ENCODE results near the gene DIP2C. TPM values are rescaled to one million over a fixed set of nuclear protein-coding genes. Genes with fewer than 3 reads are reported as not detected.
"Not testable (repeated sequence)": the region's sequence is repeated elsewhere in the genome, so short reads cannot be mapped to it uniquely, and the experiment has no call there.

Gene DIP2C
- total and polyA plus RNA-seq, 2 donors, result 21.0 to 24.3 TPM

DNA sequence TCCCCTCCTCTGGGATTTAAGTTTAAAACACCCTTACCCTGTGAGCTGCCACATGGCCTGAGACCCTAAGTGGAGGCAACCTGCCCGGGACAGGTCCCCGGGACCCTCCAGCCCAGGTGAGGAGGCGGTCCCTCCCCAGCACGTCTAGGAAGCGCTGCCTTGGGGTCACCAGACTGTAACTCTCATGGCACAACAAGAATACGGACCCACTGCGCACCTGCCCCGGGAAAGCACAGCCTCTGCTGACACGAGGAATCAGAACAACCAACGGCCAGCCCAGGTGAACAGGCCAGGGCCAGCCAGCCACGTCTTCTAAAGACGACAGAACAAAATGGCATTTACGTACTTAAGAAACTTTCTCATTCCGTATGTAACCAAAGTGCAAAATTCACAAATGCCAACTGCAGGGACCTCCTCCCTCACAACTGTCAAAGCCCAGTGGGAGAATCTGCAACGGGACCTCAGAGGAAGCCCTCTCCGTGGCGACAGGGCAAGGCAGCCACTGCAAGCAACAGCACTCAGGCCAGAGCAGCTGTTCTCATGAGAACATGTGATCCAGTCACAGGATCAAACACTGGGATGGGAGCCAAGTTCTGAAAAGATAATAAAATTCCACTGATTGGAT, 208.4 kb downstream of the DIP2C start:
- no peak overlapping the region for H3K27ac ChIP-seq (ENCODE audit: low read depth)
- no peak overlapping the region for H3K4me3 ChIP-seq (ENCODE audit: low read depth, low read length)
- H3K36me3 ChIP-seq (ENCODE audit: insufficient read depth), result no peaks in the 10 kb centered on the region
- no peak for DNase-seq (ENCODE audit: extremely low spot score)
- H3K4me1 ChIP-seq (ENCODE audit: insufficient read depth), result no peaks in the 10 kb centered on the region
- WGBS, result 74% methylated on average over 17 of the region's 17 CpGs

DNA sequence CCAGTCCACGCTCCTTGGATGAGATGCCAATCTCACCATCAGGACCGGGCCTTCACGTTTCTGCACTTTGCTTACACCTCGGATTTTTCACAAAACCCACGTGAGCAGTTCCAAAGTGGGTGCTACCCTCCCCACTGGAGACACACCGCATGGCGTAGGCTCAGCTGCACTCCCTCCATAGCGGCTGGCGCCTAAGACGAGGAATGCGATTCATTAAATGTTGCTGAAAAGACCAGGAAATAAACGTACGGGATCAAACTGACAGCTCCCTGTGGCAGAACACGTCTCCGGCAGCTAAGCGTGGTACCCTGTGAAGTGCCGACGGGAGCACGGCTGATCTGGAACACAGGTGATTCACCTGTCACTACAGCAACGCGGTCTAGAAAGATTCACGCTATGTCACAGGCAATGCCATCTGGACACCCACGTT, 209.0 kb downstream of the DIP2C start:
- H3K27ac ChIP-seq (ENCODE audit: low read depth), result no peak overlapping the region
- no peak overlapping the region for H3K4me3 ChIP-seq (ENCODE audit: low read depth, low read length)
- no peak for DNase-seq (ENCODE audit: extremely low spot score)
- WGBS, result 94% methylated on average over 23 of the region's 23 CpGs
- H3K4me1 ChIP-seq (ENCODE audit: insufficient read depth), result no peaks in the 10 kb centered on the region
- no peaks in the 10 kb centered on the region for H3K36me3 ChIP-seq (ENCODE audit: insufficient read depth)

DNA sequence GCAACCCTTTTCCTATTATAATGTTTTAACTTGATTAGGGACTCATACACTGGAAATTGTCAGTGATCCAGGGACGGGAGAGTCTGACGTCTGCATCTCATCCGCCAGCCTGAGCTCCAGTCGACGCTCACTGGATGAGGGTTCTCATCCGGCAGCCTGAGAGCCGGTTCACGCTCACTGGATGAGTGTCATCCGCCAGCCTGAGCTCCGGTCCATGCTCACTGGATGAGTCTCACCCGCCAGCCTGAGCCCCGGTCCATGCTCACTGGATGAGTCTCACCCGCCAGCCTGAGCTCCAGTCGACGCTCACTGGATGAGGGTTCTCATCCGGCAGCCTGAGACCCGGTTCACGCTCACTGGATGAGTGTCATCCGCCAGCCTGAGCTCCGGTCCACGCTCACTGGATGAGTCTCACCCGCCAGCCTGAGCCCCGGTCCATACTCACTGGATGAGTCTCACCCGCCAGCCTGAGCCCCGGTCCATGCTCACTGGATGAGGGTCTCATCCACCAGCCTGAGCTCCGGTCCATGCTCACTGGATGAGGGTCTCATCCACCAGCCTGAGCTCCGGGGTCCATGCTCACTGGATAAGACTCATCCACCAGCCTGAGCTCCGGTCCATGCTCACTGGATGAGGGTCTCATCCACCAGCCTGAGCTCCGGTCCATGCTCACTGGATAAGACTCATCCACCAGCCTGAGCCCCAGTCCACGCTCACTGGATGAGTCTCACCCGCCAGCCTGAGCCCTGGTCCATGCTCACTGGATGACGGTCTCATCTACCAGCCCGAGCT, 209.6 kb downstream of the DIP2C start:
- H3K27ac ChIP-seq (ENCODE audit: low read depth); H3K4me1 ChIP-seq (ENCODE audit: insufficient read depth); H3K36me3 ChIP-seq (ENCODE audit: insufficient read depth); H3K4me3 ChIP-seq (ENCODE audit: low read depth, low read length); DNase-seq (ENCODE audit: extremely low spot score): not testable (repeated sequence)
- WGBS, result 96% methylated on average over 33 of the region's 33 CpGs

DNA sequence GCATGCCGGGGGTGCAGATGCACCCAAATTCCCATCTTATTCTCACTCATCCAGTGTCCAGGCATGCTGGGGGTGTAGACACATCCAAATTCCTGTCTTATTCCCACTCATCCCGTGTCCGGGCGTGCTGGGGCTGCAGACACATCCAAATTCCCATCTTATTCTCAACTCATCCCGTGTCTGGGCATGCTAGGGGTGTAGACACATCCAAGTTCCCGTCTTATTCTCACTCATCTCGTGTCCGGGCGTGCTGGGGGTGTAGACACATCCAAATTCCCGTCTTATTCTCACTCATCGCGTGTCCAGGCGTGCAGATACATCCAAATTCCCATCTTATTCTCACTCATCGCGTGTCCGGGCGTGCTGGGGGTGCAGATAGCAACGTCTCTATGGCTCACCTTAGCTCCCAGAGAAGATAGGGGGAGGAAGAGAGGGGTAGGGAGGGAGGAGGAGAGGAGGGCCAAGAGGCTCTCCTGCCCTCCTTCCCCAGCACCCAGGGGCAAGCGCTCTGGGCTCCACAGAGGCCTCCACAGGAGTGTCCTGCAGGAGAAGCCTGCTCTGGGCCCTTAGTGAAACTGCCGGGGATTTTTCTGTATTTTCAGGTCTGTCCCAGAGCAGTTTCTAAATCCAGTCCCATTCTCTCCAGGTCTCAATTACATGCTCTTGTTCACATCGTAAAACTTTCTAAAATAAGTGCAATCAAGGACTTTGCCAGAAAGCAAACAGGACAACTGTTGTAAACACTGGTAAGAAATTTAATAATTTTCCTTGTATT, 210.8 kb downstream of the DIP2C start:
- Histone ChIP-seq H3K4me1 (ENCODE audit: insufficient read depth) (no peaks in the 10 kb centered on the region), H3K27ac (ENCODE audit: low read depth) (no peak overlapping the region), H3K4me3 (ENCODE audit: low read depth, low read length) (no peak overlapping the region), H3K36me3 (ENCODE audit: insufficient read depth) (no peaks in the 10 kb centered on the region)
- no peak for DNase-seq (ENCODE audit: extremely low spot score)
- WGBS, result 94% methylated on average over 21 of the region's 21 CpGs

DNA sequence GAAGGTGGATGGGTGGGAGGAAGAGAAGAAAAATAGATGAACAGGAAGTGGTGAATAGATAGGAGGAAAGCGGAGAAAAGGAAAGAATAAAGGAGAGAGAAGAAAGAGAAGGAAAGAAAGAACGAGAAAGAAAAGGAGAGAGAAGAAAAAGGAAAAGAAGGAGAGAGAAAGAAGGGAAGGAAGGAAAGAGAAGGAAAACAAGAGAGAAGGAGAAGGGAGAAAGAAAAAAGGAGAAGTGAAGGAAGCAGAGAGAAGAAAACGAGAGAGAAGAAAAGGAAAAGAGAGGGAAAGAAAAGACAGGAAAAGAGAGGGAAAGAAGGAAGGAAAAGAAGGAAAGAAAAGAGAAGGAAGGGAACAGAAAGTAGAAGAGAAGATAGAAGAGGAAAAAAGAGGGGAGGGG, 211.8 kb downstream of the DIP2C start:
- H3K4me3 ChIP-seq (ENCODE audit: low read depth, low read length), result no peak overlapping the region
- H3K36me3 ChIP-seq (ENCODE audit: insufficient read depth), result no peaks in the 10 kb centered on the region
- 95% methylated on average over 3 of the region's 3 CpGs for WGBS
- no peaks in the 10 kb centered on the region for H3K4me1 ChIP-seq (ENCODE audit: insufficient read depth)
- H3K27ac ChIP-seq (ENCODE audit: low read depth), result no peak overlapping the region
- no peak for DNase-seq (ENCODE audit: extremely low spot score)

DNA sequence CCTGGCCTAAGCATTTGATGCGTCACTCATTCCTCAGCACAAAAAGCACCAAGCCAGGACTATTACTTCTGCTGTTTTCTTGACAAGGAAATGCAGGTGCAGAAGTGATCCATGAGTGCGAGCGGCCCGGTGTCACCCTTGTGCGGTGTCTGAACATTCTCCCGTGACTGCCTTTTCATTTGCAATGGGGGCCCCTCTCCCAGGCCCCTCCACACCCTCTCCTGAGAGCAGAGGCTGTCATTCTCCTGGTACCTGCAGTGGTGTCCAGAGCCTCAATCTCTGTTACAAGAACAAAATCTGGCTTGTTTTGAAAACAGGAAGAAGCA, 213.1 kb downstream of the DIP2C start:
- H3K4me1 ChIP-seq (ENCODE audit: insufficient read depth), result no peaks in the 10 kb centered on the region
- H3K36me3 ChIP-seq (ENCODE audit: insufficient read depth), result no peaks in the 10 kb centered on the region
- no peak overlapping the region for H3K27ac ChIP-seq (ENCODE audit: low read depth)
- no peak overlapping the region for H3K4me3 ChIP-seq (ENCODE audit: low read depth, low read length)
- 97% methylated on average over 6 of the region's 6 CpGs for WGBS
- DNase-seq (ENCODE audit: extremely low spot score), result no peak

DNA sequence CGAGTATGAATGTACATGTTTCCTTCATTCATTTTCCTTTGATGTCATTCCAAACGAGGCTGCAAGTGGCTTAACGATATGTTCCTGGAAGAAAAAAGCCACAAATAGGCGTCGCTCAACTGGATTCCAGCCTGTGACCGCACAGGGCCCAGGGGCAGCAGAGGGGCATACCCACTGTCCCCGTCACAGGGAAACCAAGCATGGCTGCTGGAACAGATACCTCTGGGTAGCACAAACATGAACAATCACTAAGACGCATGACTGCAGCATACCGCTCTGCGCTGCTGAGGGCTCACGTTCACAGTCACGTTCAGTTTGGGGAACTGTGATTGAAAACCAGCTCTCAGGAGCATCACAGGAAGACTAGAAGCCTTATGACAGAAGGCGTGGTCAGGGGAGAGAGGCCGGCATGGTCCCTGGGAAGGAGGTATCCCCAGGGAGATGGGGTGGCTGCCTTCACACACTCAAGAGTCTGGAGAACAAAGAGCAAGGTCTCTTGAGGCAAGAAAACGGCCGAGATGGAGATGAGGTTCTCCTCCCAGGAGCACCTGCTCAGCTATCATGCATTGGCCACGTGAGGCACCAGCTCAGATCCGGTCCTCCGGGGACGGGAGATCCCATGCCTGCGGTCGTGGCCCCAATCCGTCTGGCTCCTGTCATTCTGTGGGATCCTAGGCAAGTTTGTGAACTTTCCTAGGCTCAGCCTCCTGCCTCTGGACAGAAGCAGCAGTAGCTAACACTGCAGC, 213.6 kb downstream of the DIP2C start:
- no peak overlapping the region for H3K27ac ChIP-seq (ENCODE audit: low read depth)
- H3K36me3 ChIP-seq (ENCODE audit: insufficient read depth), result no peaks in the 10 kb centered on the region
- H3K4me1 ChIP-seq (ENCODE audit: insufficient read depth), result no peaks in the 10 kb centered on the region
- DNase-seq (ENCODE audit: extremely low spot score), result no peak
- WGBS, result 88% methylated on average over 23 of the region's 23 CpGs
- H3K4me3 ChIP-seq (ENCODE audit: low read depth, low read length), result no peak overlapping the region

DNA sequence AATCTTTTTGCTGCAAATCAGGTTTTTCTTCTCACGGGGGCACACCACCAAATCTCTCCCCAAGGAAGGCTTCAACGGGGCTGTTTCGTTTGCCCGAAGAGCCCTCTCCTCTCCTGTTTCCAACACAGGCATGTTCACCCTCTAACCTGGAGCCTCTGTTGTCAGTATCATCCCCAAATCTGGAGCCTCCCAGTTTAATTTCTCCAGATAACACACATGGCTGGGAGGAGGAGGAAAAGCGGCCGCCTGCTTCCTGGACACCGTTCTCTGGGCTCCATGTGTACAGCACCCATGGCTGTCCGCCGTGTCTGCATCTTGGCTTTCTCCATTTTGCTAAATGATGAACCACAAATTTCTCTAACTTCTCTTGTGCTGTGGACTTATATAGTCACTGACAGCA, 214.5 kb downstream of the DIP2C start:
- H3K36me3 ChIP-seq (ENCODE audit: insufficient read depth), result no peaks in the 10 kb centered on the region
- no peaks in the 10 kb centered on the region for H3K4me1 ChIP-seq (ENCODE audit: insufficient read depth)
- WGBS, result 89% methylated on average over 9 of the region's 9 CpGs
- DNase-seq (ENCODE audit: extremely low spot score), result no peak
- no peak overlapping the region for H3K4me3 ChIP-seq (ENCODE audit: low read depth, low read length)
- H3K27ac ChIP-seq (ENCODE audit: low read depth), result no peak overlapping the region

DNA sequence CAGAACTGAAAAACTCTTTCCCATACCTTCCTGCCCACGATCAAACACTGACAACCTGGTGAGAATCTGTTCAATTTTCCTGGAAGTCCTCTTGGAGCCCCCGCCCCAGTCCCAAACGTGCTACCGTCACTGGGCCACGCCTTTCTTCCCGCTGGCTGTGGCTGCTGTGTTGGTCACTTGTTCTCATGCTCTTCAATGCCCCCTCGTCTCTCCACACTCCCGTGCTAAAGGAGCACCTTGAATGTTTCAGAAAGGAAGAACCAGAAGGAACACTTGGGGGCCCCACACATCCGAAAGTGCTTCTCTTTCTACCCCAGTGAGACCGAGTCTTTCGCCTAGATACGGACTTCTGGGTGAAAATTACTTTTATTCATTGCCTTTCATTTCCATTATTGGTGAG, 215.1 kb downstream of the DIP2C start:
- no peak overlapping the region for H3K4me3 ChIP-seq (ENCODE audit: low read depth, low read length)
- no peak overlapping the region for H3K27ac ChIP-seq (ENCODE audit: low read depth)
- H3K4me1 ChIP-seq (ENCODE audit: insufficient read depth), result no peaks in the 10 kb centered on the region
- DNase-seq (ENCODE audit: extremely low spot score), result no peak
- H3K36me3 ChIP-seq (ENCODE audit: insufficient read depth), result no peaks in the 10 kb centered on the region
- 92% methylated on average over 12 of the region's 12 CpGs for WGBS

DNA sequence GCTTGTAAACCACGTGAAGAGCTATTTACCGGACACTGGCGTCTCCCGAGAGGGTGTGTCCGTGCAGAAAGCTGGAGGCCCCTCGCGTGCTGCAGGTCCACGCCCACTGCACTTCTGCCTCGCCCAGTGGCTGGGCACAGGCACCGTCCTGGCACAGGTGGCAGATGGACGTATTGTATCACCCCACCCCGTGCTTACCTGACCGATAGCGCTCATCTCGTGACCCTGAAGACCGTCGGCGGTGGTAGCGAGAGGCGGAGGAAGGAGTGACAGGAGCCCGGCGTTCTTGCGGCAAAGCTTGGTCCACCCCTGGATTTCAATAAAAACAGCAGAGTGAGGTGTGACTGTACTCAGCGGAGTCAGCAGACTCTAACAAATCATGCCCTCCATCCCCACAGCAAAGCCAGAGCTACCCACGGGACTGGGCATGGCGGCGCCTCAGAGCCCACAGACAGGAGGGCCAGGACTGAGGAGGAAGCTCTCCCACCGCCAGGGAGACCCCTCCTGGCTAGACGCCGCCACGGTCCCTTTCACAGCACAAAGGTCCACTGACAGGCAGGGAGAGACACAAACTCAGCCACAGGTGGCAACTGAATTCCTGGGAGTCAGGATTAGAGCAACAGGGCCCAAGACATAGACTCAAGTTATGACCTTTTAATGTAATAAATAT, 217.1 kb downstream of the DIP2C start:
- 92% methylated on average over 31 of the region's 31 CpGs for WGBS
- Histone ChIP-seq H3K27ac (ENCODE audit: low read depth) (no peak overlapping the region), H3K4me1 (ENCODE audit: insufficient read depth) (no peaks in the 10 kb centered on the region), H3K4me3 (ENCODE audit: low read depth, low read length) (no peak overlapping the region), H3K36me3 (ENCODE audit: insufficient read depth) (no peaks in the 10 kb centered on the region)
- DNase-seq (ENCODE audit: extremely low spot score), result no peak

DNA sequence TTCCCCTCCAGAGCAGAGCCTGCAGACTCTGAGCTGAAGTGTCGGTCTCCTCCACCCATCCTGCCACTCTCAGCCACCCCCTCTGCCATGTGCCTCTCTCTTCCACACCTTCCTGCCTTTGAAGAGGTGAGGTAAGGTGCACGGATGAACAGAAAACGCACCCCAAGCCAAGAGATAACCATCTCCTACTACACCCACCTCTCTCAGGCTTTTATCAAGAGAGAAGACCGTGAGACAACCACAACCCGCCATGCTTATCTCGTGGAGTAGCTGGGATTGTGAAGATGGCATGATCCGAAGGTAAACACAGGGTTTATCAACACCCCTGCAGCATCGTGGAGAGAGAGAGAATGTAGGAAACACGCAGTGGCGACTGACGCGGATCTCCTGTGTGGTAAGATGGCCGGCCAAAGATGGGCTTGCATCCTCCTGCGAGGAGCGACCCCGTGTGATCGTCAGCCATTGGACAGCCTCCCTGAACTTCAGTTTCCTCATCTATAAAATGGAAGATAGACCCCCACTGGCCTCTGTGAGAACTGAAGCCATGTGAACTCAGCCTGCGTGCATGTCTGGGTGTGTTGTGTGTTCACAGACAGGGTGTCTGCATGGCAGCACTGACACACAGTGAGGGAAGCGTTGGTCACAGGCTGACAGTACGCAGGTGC, 219.0 kb downstream of the DIP2C start:
- Histone ChIP-seq H3K4me3 (ENCODE audit: low read depth, low read length) (no peak overlapping the region), H3K27ac (ENCODE audit: low read depth) (no peak overlapping the region), H3K36me3 (ENCODE audit: insufficient read depth) (no peaks in the 10 kb centered on the region), H3K4me1 (ENCODE audit: insufficient read depth) (no peaks in the 10 kb centered on the region)
- 83% methylated on average over 20 of the region's 20 CpGs for WGBS
- no peak for DNase-seq (ENCODE audit: extremely low spot score)

DNA sequence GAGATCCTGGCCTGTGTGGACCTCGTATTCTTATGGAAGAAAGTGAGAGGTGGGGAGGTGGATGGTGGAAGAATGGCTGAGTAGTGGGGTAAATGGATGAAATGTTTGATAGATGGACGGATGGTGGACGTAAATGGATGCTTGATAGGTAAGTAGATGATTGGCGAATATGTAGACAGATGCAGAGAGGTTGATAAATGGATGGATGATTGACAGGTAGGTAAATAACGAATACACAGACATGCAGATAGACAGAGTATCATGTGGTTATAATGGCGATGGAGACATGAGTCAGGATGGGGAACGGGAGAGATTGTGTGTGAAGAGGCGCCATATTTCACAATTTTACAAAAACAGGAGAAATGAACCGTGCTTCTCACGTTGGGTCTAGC, 219.5 kb downstream of the DIP2C start:
- H3K4me1 ChIP-seq (ENCODE audit: insufficient read depth), result no peaks in the 10 kb centered on the region
- WGBS, result 95% methylated on average over 10 of the region's 10 CpGs
- no peak for DNase-seq (ENCODE audit: extremely low spot score)

DNA sequence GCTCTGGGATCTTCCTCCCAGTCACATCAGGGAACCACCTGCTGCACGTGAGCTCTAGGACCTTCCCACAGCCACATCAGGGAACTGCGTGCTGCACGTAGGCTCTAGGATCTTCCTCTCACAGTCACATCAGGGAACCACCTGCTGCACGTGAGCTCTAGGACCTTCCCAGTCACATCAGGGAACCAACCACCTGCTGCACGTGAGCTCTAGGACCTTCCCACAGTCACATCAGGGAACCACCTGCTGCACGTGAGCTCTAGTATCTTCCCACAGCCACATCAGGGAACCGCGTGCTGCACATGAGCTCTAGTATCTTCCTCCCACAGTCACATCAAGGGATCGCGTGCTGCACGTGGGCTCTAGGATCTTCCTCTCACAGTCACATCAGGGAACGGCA, 229.7 kb downstream of the DIP2C start:
- WGBS, result 96% methylated on average over 12 of the region's 12 CpGs
- no peak for DNase-seq (ENCODE audit: extremely low spot score)
- H3K27ac ChIP-seq (ENCODE audit: low read depth), result no peak overlapping the region
- no peaks in the 10 kb centered on the region for H3K36me3 ChIP-seq (ENCODE audit: insufficient read depth)
- no peak overlapping the region for H3K4me3 ChIP-seq (ENCODE audit: low read depth, low read length)
- peaks cover 2% of the 10 kb centered on the region for H3K4me1 ChIP-seq (ENCODE audit: insufficient read depth)

More for the DNA sequence above, 219.5 kb downstream of the DIP2C start:
- H3K27ac ChIP-seq (ENCODE audit: low read depth), result no peak overlapping the region
- H3K4me3 ChIP-seq (ENCODE audit: low read depth, low read length), result no peak overlapping the region
- no peaks in the 10 kb centered on the region for H3K36me3 ChIP-seq (ENCODE audit: insufficient read depth)

Measured in urinary bladder (tissue), 4 donors.